IMR-90 (cell line): Measurements from ENCODE around the gene TECPR2. TPM values are rescaled to one million over a fixed set of nuclear protein-coding genes. Genes with fewer than 3 reads are reported as not detected.

ENCODE experiments used
- ATAC-seq: fragments of 200-7000 bp; cut with Tn5 transposase; 2 replicates; pipeline ENCODE4 v1.9.1; 2020; ENCODE audit warnings: low read depth, mild to moderate bottlenecking, moderate library complexity
- BruUV-seq: library from RNA; stranded (reverse); fragments of 400-500 nt; replicated peaks from 2 replicates; lab custom pipeline; 2021; lab: Mats Ljungman, UMichigan
- CTCF ChIA-PET: fragments of 300-600 bp; formaldehyde crosslinking; extraction: SDS; loops from one replicate; lab custom pipeline; 2021; ENCODE audit warnings: antibody characterized with exemption; lab: Yijun Ruan, JAX
- POLR2A ChIA-PET: fragments of 300-600 bp; sonication (Branson Sonifier 250); formaldehyde crosslinking; loops from one replicate; lab custom pipeline; 2022; ENCODE audit warnings: antibody characterized with exemption; ENCODE audit not compliant: unreplicated experiment; lab: Charles Lee
- DNase-seq: peaks from one replicate; pipeline ENCODE4 v3.0.0; 2013
- H2AFZ ChIP-seq: replicated peaks from 2 replicates; pipeline ENCODE3; 2013; ENCODE audit warnings: low read length, mild to moderate bottlenecking; ENCODE audit not compliant: poor library complexity
- H2AK5ac ChIP-seq: 2 replicates; pipeline ENCODE4 v1.6.1; 2013; ENCODE audit warnings: low read depth, low read length, inconsistent platforms
- H2AK9ac ChIP-seq: replicated peaks from 2 replicates; pipeline ENCODE3; 2013; ENCODE audit warnings: mild to moderate bottlenecking, low read depth, low read length, moderate library complexity; ENCODE audit not compliant: poor library complexity
- H2BK120ac ChIP-seq: 2 replicates; pipeline ENCODE4 v1.6.1; 2013; ENCODE audit warnings: low read depth, low read length, inconsistent platforms
- H2BK15ac ChIP-seq: 3 replicates; pipeline ENCODE4 v1.6.1; 2013; ENCODE audit warnings: low read depth, low read length, inconsistent platforms
- H2BK20ac ChIP-seq: 2 replicates; pipeline ENCODE4 v1.6.1; 2013; ENCODE audit warnings: low read depth, mild to moderate bottlenecking, inconsistent platforms, low read length, moderate library complexity
- H2BK5ac ChIP-seq: 2 replicates; pipeline ENCODE4 v1.6.1; 2013; ENCODE audit warnings: mild to moderate bottlenecking, low read depth, low read length, inconsistent platforms; ENCODE audit not compliant: poor library complexity, severe bottlenecking
- H3K14ac ChIP-seq: replicated peaks from 2 replicates; pipeline ENCODE4 v1.6.1; 2013; ENCODE audit warnings: low read depth, low read length, inconsistent platforms
- H3K18ac ChIP-seq: 2 replicates; pipeline ENCODE4 v1.6.1; 2013; ENCODE audit warnings: low read depth, low read length, control low read depth
- H3K23ac ChIP-seq: 2 replicates; pipeline ENCODE4 v1.6.1; 2013; ENCODE audit warnings: low read depth, low read length, inconsistent platforms
- H3K27ac ChIP-seq: 2 replicates; pipeline ENCODE4 v1.5.1; 2013; ENCODE audit warnings: mild to moderate bottlenecking, control low read depth, low read length; ENCODE audit not compliant: insufficient read depth
- H3K27me3 ChIP-seq: 2 replicates; pipeline ENCODE4 v1.6.1; 2013; ENCODE audit warnings: low read length; ENCODE audit not compliant: control insufficient read depth, insufficient read depth
- H3K36me3 ChIP-seq: 2 replicates; pipeline ENCODE4 v1.6.1; 2013; ENCODE audit warnings: low read length, mixed read lengths; ENCODE audit not compliant: control insufficient read depth, insufficient read depth
- H3K4ac ChIP-seq: 2 replicates; pipeline ENCODE4 v1.6.1; 2013; ENCODE audit warnings: low read depth, low read length, inconsistent platforms
- H3K4me1 ChIP-seq: 2 replicates; pipeline ENCODE4 v1.6.1; 2013; ENCODE audit warnings: low read length, mixed read lengths; ENCODE audit not compliant: control insufficient read depth, insufficient read depth
- H3K4me2 ChIP-seq: 2 replicates; pipeline ENCODE4 v1.6.1; 2013; ENCODE audit warnings: low read depth, mild to moderate bottlenecking, control low read depth, low read length, moderate library complexity
- H3K4me3 ChIP-seq: 2 replicates; pipeline ENCODE4 v1.5.1; 2013; ENCODE audit warnings: low read depth, mild to moderate bottlenecking, control low read depth, low read length, moderate library complexity; ENCODE audit not compliant: insufficient read depth
- H3K56ac ChIP-seq: 2 replicates; pipeline ENCODE4 v1.6.1; 2013; ENCODE audit warnings: low read length, inconsistent platforms; ENCODE audit not compliant: insufficient read depth; ENCODE audit errors: extremely low read depth
- H3K79me1 ChIP-seq, 2 experiments: 2 replicates each; pipeline ENCODE4 v1.6.1; 2013; ENCODE audit warnings: low read length in 2 of 2, inconsistent platforms in 1 of 2, low read depth in 1 of 2
- H3K9ac ChIP-seq: 2 replicates; pipeline ENCODE4 v1.6.1; 2013; ENCODE audit warnings: low read depth, low read length, control low read depth
- H3K9me1 ChIP-seq: 2 replicates; pipeline ENCODE4 v1.6.1; 2013; ENCODE audit warnings: low read length, inconsistent platforms; ENCODE audit not compliant: insufficient read depth
- H3K9me3 ChIP-seq: 2 replicates; pipeline ENCODE4 v1.6.1; 2013; ENCODE audit warnings: low read length; ENCODE audit not compliant: control insufficient read depth, insufficient read depth
- H4K20me1 ChIP-seq: 2 replicates; pipeline ENCODE4 v1.6.1; 2013; ENCODE audit warnings: low read length, inconsistent platforms; ENCODE audit not compliant: insufficient read depth
- H4K5ac ChIP-seq: 2 replicates; pipeline ENCODE4 v1.6.1; 2013; ENCODE audit warnings: mild to moderate bottlenecking, low read depth, low read length, control low read depth
- H4K8ac ChIP-seq, 2 experiments: 2 replicates each; pipeline ENCODE4 v1.6.1; 2013; ENCODE audit warnings: low read depth in 2 of 2, low read length in 2 of 2, control low read depth in 1 of 2, inconsistent platforms in 1 of 2
- H4K91ac ChIP-seq: 2 replicates; pipeline ENCODE4 v1.6.1; 2013; ENCODE audit warnings: low read depth, low read length, inconsistent platforms; ENCODE audit not compliant: insufficient read depth
- BHLHE40 ChIP-seq: fragments of 150-350 bp; IDR thresholded peaks from 2 replicates; pipeline ENCODE4 v1.6.1; 2016; ENCODE audit warnings: mild to moderate bottlenecking, low read depth, low read length
- CEBPB ChIP-seq: IDR thresholded peaks from 2 replicates; pipeline ENCODE4 v1.6.1; 2012; ENCODE audit warnings: low read depth, low read length, improper control_type of control experiment
- FOS ChIP-seq: fragments of 150-350 bp; IDR thresholded peaks from 2 replicates; pipeline ENCODE4 v1.6.1; 2016; ENCODE audit warnings: low read depth, low read length
- MAFK ChIP-seq: IDR thresholded peaks from 2 replicates; pipeline ENCODE4 v1.6.1; 2012; ENCODE audit warnings: low read depth, low read length, improper control_type of control experiment
- MXI1 ChIP-seq: IDR thresholded peaks from 2 replicates; pipeline ENCODE4 v1.6.1; 2012; ENCODE audit warnings: low read depth, mild to moderate bottlenecking, low read length, moderate library complexity, borderline replicate concordance
- NFE2L2 ChIP-seq: fragments of 150-350 bp; IDR thresholded peaks from 2 replicates; pipeline ENCODE4 v1.6.1; 2016; ENCODE audit warnings: low read depth, mild to moderate bottlenecking, low read length
- POLR2A ChIP-seq: IDR thresholded peaks from 2 replicates; pipeline ENCODE4 v1.6.1; 2012; ENCODE audit warnings: mild to moderate bottlenecking, low read depth, low read length
- RAD21 ChIP-seq: IDR thresholded peaks from 2 replicates; pipeline ENCODE4 v1.6.1; 2012; ENCODE audit warnings: low read length, improper control_type of control experiment
- RFX5 ChIP-seq: IDR thresholded peaks from 2 replicates; pipeline ENCODE4 v1.8.0; 2012; ENCODE audit warnings: low read depth, mild to moderate bottlenecking, low read length, moderate library complexity
- SMC3 ChIP-seq: fragments of 150-350 bp; IDR thresholded peaks from 2 replicates; pipeline ENCODE4 v1.6.1; 2016; ENCODE audit warnings: low read depth, mild to moderate bottlenecking, antibody characterized with exemption, low read length, moderate library complexity
- WGBS, 2 experiments: methylation state at CpG; one replicate each; pipeline versions ENCODE4 v1.1.5 to v1.1.7; 2013; ENCODE audit warnings: missing lambda C conversion rate in 2 of 2; ENCODE audit not compliant: insufficient read length in 1 of 2; ENCODE audit errors: extremely low coverage in 2 of 2; 5-methylcytosine and 5-hydroxymethylcytosine counted together
- dilution Hi-C: fragments of 300-500 bp; cut with HindIII; formaldehyde crosslinking; loops from one replicate; pipeline ENCODE4 v1.14.3; 2018; ENCODE audit warnings: low sequenced_read_pairs; ENCODE audit not compliant: unreplicated experiment
- in situ Hi-C: fragments of 300-500 bp; cut with MboI; formaldehyde crosslinking; loops from 3 replicates; pipeline ENCODE4 v1.14.3; 2019; ENCODE audit warnings: low sequenced_read_pairs, inconsistent platforms, mixed read lengths
- intact Hi-C: fragments of 100-400 bp; cut with micrococcal nuclease; formaldehyde crosslinking; loops from 2 replicates; pipeline ENCODE4 v1.10.0; 2022
- polyA plus RNA-seq, 3 experiments: library from polyadenylated mRNA; depleted of rRNA; stranded (reverse); fragments of >200 nt; gene quantifications; 2 replicates each; pipeline ENCODE4 v1.2.3, GENCODE V29; 2012; ENCODE audit warnings: low replicate concordance in 1 of 3
- total RNA-seq: library from RNA; depleted of rRNA; stranded (reverse); fragments of >200 nt; gene quantifications from 2 replicates; pipeline ENCODE4 v1.2.3, GENCODE V29; 2012
- TF ChIP-seq, protein P1 (sequence below): fragments of 150-350 bp; IDR thresholded peaks from 2 replicates; pipeline ENCODE4 v1.6.1; 2016; ENCODE audit warnings: low read depth, mild to moderate bottlenecking, low read length, moderate library complexity, borderline replicate concordance
- TF ChIP-seq, protein P2 (sequence below): fragments of 150-350 bp; IDR thresholded peaks from 2 replicates; pipeline ENCODE4 v1.6.1; 2017; ENCODE audit warnings: mild to moderate bottlenecking, antibody characterized with exemption, low read length, low read depth
- TF ChIP-seq, protein P3 (sequence below): conservative IDR thresholded peaks from 2 replicates; pipeline ENCODE4 v1.5.1; 2012; ENCODE audit warnings: mild to moderate bottlenecking, low read depth, low read length, improper control_type of control experiment

The TECPR2 gene
- total and polyA plus RNA-seq, 2 of the 4 experiments (the other 2 are of a cell fraction), result 9.5 to 11.7 TPM

DNA sequence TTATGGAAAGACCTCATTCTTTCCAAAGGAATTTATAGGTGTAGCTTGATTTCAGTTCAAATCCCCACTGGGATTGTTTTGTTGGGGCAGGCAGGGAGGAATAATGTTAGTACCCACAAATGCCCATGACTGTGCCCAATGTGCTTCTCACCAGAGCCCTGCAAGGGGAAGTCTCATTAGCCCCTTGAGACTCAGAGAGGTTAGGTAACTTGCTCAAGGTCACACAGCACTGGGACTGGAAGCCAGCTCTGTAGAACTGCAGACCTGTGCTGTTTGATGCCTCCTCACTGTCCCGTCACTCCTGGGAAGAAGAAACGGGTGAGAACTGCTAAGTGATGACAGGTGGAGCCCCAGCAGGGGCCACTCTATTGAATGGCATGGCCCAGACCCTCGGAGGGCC is 138.0 kb downstream of the TECPR2 start:
- Histone ChIP-seq H3K9me3 (no peaks in the 10 kb centered on the region), H3K27ac (no peak overlapping the region), H2AK5ac (no peak overlapping the region), H3K4me3 (no peak overlapping the region), H4K20me1 (no peaks in the 10 kb centered on the region), H4K8ac (no peak overlapping the region), H3K4ac (no peak overlapping the region), H3K79me1 (peaks cover 0 to 4% of the 10 kb centered on the region in 2 experiments; a peak in 2 of 4 replicates), H3K14ac (no peak overlapping the region), H2BK15ac (no peak overlapping the region), H2AK9ac (peak overlapping the region; percentile 23), H3K36me3 (peaks cover 25% of the 10 kb centered on the region), H2AFZ (no peak overlapping the region), H3K23ac (no peak overlapping the region), H3K9ac (no peak overlapping the region), H3K27me3 (no peaks in the 10 kb centered on the region), H3K18ac (no peak overlapping the region), H2BK120ac (no peak overlapping the region), H4K91ac (no peak overlapping the region), H4K5ac (no peak overlapping the region), H2BK5ac (no peak overlapping the region), H3K9me1 (no peaks in the 10 kb centered on the region; the same call in 1 of the 2 replicates), H3K4me1 (no peaks in the 10 kb centered on the region), H2BK20ac (no peak overlapping the region), H3K4me2 (no peak overlapping the region), H3K56ac (no peak overlapping the region)
- TF ChIP-seq MAFK, result no peak
- TF ChIP-seq, protein P1, sequence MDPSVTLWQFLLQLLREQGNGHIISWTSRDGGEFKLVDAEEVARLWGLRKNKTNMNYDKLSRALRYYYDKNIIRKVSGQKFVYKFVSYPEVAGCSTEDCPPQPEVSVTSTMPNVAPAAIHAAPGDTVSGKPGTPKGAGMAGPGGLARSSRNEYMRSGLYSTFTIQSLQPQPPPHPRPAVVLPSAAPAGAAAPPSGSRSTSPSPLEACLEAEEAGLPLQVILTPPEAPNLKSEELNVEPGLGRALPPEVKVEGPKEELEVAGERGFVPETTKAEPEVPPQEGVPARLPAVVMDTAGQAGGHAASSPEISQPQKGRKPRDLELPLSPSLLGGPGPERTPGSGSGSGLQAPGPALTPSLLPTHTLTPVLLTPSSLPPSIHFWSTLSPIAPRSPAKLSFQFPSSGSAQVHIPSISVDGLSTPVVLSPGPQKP, result no peak
- no peak for TF ChIP-seq FOS
- TF ChIP-seq, protein P2, sequence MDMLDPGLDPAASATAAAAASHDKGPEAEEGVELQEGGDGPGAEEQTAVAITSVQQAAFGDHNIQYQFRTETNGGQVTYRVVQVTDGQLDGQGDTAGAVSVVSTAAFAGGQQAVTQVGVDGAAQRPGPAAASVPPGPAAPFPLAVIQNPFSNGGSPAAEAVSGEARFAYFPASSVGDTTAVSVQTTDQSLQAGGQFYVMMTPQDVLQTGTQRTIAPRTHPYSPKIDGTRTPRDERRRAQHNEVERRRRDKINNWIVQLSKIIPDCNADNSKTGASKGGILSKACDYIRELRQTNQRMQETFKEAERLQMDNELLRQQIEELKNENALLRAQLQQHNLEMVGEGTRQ, result no peak
- TF ChIP-seq RFX5, result no peak
- TF ChIP-seq, protein P3, sequence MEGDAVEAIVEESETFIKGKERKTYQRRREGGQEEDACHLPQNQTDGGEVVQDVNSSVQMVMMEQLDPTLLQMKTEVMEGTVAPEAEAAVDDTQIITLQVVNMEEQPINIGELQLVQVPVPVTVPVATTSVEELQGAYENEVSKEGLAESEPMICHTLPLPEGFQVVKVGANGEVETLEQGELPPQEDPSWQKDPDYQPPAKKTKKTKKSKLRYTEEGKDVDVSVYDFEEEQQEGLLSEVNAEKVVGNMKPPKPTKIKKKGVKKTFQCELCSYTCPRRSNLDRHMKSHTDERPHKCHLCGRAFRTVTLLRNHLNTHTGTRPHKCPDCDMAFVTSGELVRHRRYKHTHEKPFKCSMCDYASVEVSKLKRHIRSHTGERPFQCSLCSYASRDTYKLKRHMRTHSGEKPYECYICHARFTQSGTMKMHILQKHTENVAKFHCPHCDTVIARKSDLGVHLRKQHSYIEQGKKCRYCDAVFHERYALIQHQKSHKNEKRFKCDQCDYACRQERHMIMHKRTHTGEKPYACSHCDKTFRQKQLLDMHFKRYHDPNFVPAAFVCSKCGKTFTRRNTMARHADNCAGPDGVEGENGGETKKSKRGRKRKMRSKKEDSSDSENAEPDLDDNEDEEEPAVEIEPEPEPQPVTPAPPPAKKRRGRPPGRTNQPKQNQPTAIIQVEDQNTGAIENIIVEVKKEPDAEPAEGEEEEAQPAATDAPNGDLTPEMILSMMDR, result no peak
- TF ChIP-seq RAD21, result no peak
- TF ChIP-seq NFE2L2, result no peak
- TF ChIP-seq SMC3, result no peak
- TF ChIP-seq MXI1, result no peak
- TF ChIP-seq BHLHE40, result no peak
- no peak for TF ChIP-seq POLR2A
- TF ChIP-seq CEBPB, result no peak
- in situ Hi-C loops, result no loop called here
- 80% methylated on average over 3 of the region's 3 CpGs; no CpG with 5 or more reads in 1 of the 2 experiments for WGBS, 2 experiments
- dilution Hi-C loops, result no loop called here
- intact Hi-C loops, result no loop called here
- DNase-seq (no peak), ATAC-seq (no peak)
- POLR2A ChIA-PET, result no interaction called here
- CTCF ChIA-PET, result no interaction called here
- no TSS peak for BruUV-seq
